Fibroblast of lung (primary cell): ENCODE measurements around the gene ZNF318.

Source experiments
- EZH2 ChIP-seq: IDR thresholded peaks from 2 replicates; pipeline ENCODE4 v1.5.1; 2012; ENCODE audit warnings: low read length, control low read depth, mild to moderate bottlenecking; ENCODE audit errors: missing control alignments
- TF ChIP-seq, protein P1 (sequence below), 2 donors: IDR thresholded peaks in 1 of 2; conservative IDR thresholded peaks in 1 of 2; 1 replicate in 1 of 2; 2 replicates in 1 of 2; pipeline ENCODE4 v1.5.1; 2011 to 2012; ENCODE audit warnings: low read length in 2 of 2, control low read depth in 1 of 2, inconsistent platforms in 1 of 2, low read depth in 1 of 2, mild to moderate bottlenecking in 1 of 2

DNA sequence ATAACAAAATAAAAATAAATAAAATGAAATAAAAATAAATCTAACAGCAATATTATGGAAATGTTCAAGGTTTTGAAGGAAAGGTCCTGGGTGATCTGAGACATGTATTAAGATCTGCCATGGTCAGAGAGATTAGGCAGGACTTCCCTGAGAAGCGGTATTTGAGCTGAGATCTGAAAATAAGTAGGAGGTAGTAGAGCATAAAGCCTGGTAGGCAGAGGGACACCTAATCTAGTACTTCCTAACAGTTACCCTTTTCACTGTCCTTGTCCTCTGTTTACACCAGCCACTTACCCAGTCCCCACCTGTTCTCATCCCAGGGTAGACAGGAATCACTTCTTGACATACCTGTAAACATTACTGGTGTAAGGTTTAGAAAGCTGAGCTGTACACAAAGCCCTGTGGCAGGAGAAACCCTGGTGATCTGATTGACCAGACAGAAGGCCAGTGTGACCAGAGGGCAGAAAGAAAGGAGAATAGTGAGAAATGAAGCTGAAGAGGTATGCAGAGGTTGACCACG, 8.3 kb upstream of the ZNF318 start:
- TF ChIP-seq, protein P1, sequence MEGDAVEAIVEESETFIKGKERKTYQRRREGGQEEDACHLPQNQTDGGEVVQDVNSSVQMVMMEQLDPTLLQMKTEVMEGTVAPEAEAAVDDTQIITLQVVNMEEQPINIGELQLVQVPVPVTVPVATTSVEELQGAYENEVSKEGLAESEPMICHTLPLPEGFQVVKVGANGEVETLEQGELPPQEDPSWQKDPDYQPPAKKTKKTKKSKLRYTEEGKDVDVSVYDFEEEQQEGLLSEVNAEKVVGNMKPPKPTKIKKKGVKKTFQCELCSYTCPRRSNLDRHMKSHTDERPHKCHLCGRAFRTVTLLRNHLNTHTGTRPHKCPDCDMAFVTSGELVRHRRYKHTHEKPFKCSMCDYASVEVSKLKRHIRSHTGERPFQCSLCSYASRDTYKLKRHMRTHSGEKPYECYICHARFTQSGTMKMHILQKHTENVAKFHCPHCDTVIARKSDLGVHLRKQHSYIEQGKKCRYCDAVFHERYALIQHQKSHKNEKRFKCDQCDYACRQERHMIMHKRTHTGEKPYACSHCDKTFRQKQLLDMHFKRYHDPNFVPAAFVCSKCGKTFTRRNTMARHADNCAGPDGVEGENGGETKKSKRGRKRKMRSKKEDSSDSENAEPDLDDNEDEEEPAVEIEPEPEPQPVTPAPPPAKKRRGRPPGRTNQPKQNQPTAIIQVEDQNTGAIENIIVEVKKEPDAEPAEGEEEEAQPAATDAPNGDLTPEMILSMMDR (conservative IDR thresholded peaks at IDR 0.05 in 1 of 2, IDR thresholded peaks at IDR 0.05 in 1 of 2; ENCODE audit: low read depth in 1 of 2, low read length in 2 of 2): no peak
- no peak for TF ChIP-seq EZH2
